ENCODE data around the gene KLRC2.
"Not testable (repeated sequence)": the region's sequence is repeated elsewhere in the genome, so short reads cannot be mapped to it uniquely, and the experiment has no call there.

- not testable (repeated sequence) for TF ChIP-seq CTCF (conservative IDR thresholded peaks at IDR 0.05; ENCODE audit: low read depth, low read length); EZH2 (IDR thresholded peaks at IDR 0.05; ENCODE audit: low read length, unreplicated experiment); EZH2phosphoT487 (IDR thresholded peaks at IDR 0.05; ENCODE audit: borderline replicate concordance, low read length)
Observed at GRCh38 chr12:10387498-10387897, 48.3 kb downstream of the KLRC2 start.
